LHCN-M2 (cell line): ENCODE measurements around the gene CRACR2B. TPM values are rescaled to one million over a fixed set of nuclear protein-coding genes. Genes with fewer than 3 reads are reported as not detected.

Experiments
- DNase-seq: peaks from one replicate; pipeline ENCODE4 v3.0.0-alpha.2; 2012; ENCODE audit warnings: low read depth
- polyA plus RNA-seq: library from polyadenylated mRNA; unstranded; fragments of >200 nt; gene quantifications from one replicate; pipeline ENCODE4 v1.2.1, GENCODE V29; 2012; ENCODE audit warnings: missing spikeins
- total RNA-seq: library from RNA; depleted of rRNA; stranded (reverse); fragments of >200 nt; gene quantifications from 2 replicates; pipeline ENCODE4 v1.2.3, GENCODE V29; 2014; rRNA removed

Gene CRACR2B
- total RNA-seq: 0.40 and 1.3 TPM in 2 replicates
- polyA plus RNA-seq: 0.68 TPM

DNA sequence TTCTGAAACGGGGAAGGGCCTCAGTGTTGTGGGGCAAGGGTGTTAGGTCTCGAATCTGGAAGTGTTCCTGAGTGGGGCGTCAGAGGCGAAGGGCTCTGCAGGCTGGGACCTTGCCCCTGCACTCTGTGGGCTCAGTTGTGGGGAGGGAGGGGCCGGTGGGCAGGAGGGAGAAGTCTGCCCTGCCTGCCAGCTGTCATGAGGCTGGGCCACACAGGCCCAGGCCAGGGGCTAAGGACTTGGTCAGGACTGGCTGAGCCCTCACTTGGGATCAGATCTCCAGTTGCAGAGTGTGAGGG, at the start of gene CRACR2B:
TSS of gene CRACR2B (plus strand) at position 23 of the 296 bp plus-strand sequence. CDS start 689 bp downstream, outside the sequence.
- DNase-seq: no peak

DNA sequence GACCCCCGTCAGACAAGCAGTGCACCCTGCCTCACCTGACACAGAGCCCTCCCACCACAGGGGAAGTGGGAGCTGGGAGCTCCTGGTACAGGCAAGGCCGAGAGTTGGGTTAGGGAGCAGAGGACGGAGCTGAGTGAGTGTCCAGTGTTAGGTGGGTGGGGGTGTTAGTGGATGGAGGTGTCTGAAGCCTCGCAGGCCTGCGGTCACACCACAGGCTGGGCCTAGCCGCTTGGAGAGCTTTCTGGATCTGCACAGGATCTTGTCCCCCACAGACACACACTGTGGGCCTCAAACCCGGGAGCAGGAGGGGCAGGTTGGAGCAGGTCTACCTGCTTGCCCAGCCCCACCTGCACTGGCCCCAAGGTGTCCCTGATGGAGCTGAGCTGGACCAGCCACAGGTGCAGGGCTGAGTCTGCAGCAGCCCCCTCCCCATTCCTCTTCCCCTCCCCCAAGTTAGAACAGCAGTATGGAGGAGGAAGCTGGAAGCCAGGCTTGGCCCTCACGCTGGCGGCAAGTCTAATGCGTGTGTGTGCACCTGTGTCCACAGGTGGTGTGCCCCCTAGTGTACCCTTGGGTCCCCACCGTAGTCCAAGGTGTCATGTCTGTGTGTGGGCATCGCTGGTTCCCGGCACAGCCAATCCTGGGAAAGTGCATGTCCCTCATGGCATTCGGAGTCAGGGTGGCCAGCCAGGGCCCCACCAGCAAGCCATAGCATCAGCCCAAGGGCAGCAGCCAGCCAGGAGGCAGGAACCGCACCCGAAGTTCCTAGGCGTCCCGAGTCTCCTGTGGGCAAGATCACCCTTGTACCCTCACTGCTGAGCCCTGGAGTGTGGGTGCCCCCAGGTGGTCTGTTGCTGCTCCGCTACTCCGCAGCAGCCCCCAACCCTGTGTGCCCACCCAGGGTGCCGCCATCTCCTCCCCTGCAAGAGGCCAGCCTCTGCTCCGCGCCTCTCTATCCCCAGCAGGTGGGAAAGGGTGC, 48.5 kb upstream of the CRACR2B start:
- DNase-seq: no peak

- no peak for DNase-seq
These were observed 47.7 kb upstream of the CRACR2B start for GRCh38 chr11:779955-780532.

DNA sequence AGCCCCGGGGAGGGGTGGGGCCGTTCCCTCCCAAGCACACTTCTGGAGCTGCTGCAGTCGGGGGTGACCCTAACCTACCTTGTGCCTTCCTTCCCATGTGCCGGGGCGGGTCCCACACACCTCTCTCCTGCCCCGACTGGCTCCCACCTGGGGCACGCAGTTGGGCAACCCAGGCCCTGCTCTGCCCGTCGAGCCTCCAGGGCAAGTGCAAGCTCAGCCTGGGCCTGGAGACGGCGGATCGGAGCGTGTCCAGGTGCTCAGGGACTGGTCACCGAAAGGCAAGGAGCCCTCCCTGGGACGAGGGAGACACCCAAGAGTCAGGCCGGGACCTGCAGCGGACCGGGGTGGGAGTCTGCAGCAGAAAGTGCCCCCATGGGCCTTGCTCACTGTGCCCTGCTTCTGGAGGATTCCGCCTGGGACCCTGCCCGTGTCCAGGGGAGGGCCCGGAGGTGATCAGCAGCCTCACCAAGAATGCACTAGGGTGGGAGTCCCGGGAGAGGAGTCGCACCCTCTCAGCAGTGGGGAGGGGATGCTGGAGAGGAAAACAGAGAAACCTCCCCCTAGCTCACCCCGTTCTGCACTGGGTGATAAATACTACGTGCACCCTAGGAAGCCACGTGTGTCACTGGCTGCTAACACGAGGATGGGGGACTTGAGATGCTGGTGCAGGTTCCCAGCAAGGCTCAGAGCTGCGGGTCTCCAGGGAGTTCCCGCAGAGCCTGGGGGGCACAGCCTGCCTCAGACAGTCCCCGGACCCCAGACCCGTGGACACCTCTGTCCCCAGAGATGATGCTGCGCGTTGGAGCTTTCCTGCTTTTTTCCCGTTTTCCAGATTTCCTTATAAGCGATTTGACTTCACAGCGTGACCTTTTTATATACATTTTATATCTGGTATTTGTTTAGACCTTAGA, 45.2 kb upstream of the CRACR2B start:
- no peak for DNase-seq

DNA sequence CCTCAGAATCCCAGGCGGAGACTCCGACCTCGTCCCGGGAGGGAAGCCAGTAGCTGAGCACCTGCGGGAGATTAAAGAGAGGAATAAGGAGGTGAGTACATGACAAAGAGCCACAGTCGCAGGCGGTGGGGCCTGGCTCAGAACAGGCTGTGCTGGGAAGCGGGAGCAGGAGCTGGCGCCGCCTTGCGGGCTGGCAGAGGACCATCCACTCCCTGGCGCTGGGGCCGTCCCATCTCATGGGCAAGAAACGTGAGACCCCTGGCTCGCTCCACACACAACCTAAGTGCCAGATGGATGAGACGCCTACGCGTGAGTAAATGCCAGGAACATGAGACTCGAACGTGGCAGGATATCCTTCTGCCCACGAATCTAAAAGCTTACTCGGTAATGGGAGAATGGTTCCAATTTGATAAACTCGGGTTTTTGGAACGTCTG, 44.1 kb upstream of the CRACR2B start:
- DNase-seq: no peak

DNA sequence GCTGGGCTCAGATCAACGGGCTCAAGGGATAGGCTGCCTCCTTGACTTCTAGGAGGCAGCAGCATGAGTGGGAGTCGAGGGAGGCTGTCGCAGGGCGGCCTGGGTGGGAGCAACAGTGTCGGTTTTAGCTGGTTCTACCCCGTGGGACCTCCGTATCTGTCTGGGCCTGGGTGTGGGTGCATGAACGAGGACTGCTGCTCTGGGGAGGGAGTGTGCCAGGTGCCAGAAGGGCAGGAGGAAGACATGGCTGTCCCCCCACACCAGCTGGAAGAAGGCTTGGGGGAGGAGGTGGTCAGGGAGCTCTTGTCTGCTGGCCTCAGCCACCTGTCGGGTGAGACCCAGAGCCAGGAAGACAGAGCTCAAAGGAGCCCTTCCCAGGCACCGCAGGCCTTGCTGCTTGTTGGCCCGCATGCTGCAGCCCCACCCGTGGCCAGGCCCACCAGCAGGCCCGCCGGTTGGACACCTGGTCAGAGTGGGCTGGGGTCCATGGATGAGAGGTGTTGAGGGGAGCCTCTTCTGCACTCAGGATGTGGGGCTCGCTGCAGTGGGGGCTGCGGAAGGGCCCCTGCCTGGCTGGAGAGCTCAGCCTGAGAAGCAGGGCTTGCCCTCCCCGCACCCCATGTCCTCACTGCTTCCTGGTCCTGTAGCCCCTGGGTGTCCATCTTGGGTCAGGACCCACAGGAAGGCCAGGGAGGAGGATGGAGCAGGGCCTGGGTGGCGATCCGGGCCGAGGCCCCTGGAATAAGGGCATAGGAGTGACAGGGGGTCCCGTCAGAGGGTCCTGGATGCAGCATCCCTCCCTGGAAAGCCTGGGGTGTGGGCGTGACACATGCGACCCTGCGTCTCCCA, 41.3 kb upstream of the CRACR2B start:
- DNase-seq: no peak

DNA sequence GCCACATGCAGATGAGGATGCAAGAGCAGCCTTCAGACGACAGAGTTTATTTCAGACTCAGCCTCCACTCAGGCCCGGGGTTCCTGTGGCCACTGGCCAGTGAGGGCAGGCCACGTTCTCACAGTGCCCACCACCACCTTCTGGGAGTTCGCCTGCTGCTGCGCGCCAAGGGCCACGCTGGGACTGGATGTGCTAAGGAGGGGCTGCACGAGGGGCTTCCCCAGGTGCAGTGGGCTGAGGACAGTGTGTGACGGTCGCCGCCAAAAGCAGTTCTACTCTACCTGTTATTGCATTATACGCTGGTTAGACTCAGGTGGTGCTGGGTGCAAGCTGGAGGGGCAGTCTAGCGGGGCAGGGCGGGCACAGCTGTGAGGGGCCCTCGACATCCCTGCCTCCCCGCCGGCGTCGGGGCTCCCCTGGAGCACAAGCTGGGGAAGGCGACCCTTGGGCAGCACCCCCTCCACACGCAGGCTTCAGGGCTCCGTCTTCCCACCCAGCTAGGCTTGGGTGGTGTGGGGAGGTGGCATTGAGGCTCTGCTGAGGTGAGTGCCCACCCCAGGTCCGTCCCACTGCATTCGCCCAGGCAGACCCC, 40.5 kb upstream of the CRACR2B start:
- DNase-seq: no peak

GRCh38 chr11:788009-788640, 39.6 kb upstream of the CRACR2B start:
- DNase-seq: no peak

GRCh38 chr11:788953-789940, 38.5 kb upstream of the CRACR2B start:
- peak; percentile 47 for DNase-seq

GRCh38 chr11:789943-790342, 37.8 kb upstream of the CRACR2B start, which contains the start of gene CEND1:
TSS of gene CEND1 (minus strand) at chr11:790090. CDS start at chr11:788576, 1,514 bp downstream.
- peak; percentile 48 for DNase-seq

GRCh38 chr11:790721-791564, 36.8 kb upstream of the CRACR2B start:
- DNase-seq: no peak

DNA sequence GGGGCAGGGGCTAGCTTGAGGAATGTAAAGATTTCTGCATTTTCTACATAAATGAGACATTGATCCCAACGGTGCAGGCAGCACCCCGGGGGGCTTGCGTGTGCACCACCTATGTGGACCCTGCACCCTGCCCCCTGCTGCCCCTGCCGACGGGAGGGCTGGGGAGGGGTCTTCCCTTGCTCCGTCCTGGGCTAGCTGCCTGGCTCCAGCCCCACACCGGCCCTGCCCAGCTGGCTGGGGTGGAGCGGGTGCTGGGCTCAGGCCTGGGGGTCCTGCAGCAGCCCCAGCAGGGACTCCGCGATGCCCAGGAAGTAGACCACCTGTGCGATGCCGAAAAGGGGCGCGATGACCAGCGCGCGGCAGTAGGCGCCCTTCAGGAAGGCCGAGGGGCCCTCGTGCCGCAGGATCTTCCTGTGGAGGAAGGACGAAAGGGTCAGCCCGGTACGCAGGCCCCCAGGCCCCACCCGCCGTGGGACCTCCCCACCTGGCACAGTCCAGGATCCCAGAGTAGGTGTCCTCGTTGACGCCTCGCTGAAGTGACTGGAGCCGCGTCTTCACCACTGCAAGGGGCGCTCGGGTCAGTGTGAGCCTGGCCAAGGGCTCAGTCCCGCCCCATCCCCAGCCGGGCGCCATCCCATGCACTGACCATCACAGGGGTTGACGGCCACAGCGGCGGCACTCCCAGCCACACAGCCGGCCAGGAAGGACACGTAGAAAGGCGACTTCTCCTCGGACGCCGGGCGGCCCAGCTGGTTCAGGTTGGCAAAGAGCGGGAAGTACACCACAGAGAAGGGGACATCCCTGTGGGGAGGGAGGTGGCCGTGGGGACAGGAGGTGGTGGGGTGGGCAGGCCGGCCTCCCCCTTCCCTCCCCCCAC, 35.8 kb upstream of the CRACR2B start:
- no peak for DNase-seq

- no peak for DNase-seq
These were observed 35.2 kb upstream of the CRACR2B start for GRCh38 chr11:792535-792821.

- DNase-seq: no peak
These were observed 34.8 kb upstream of the CRACR2B start for GRCh38 chr11:792873-793272.

- DNase-seq: no peak
These were observed 34.2 kb upstream of the CRACR2B start for GRCh38 chr11:793556-793955.

DNA sequence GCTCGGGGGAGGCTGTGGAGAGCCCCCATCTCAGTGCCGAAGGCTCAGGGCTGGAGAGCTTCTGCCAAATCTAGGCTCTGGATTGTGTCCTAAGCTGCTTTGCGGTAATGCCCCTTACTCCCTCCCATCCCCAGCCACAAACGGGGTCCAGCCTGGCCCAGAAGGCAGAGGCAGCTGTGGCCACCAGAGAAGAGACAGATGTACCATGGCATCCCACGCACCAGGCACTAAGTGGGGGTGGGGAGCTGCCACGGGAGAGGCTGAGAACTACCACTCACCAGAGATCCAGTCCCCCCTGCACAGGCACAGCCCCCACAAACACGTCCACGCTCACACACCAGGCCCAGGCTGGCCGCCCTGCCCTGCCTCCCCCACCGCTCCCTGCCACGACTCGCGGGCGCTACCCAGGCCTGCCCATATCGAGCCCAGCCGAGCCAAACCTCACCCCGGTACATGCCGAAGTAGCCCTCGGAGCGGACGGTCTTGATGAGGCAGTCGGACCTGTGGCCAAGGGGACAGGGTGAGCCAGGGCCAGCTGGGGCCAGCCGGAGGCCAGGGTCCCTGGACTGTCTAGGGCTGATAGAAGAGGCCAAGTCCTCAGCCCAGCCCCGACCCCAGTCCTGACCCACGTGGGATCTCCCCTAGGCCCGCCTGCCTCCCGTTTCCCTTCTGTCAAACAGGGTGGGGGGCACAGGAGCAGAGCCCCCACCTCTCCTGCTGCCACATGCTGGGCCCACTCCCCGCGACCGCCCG, 33.5 kb upstream of the CRACR2B start:
- DNase-seq: no peak
